ENCODE measurements around the gene AFF1.

Gene AFF1

GRCh38 chr4:87058356-87059073 lies 123.7 kb downstream of the AFF1 start:
- TF ChIP-seq CTCF (conservative IDR thresholded peaks at IDR 0.05; ENCODE audit: low read depth, low read length), result peak; percentile 53
- no peak overlapping the region for H3K4me3 ChIP-seq (ENCODE audit: low read length)
- DNase-seq (ENCODE audit: low read depth), result no peak

- H3K4me3 ChIP-seq (ENCODE audit: low read length), result no peak overlapping the region
- peak; percentile 65 for DNase-seq (ENCODE audit: low read depth)
- no peak for TF ChIP-seq CTCF (conservative IDR thresholded peaks at IDR 0.05; ENCODE audit: low read depth, low read length)
These were observed 126.1 kb downstream of the AFF1 start for GRCh38 chr4:87060957-87061356.

- no peak for TF ChIP-seq CTCF (conservative IDR thresholded peaks at IDR 0.05; ENCODE audit: low read depth, low read length)
- no peak overlapping the region for H3K4me3 ChIP-seq (ENCODE audit: low read length)
- DNase-seq (ENCODE audit: low read depth), result no peak
These were observed 130.2 kb downstream of the AFF1 start for GRCh38 chr4:87065021-87065420.

- TF ChIP-seq CTCF (conservative IDR thresholded peaks at IDR 0.05; ENCODE audit: low read depth, low read length), result no peak
- no peak for DNase-seq (ENCODE audit: low read depth)
- H3K4me3 ChIP-seq (ENCODE audit: low read length), result no peak overlapping the region
These were observed 131.8 kb downstream of the AFF1 start for GRCh38 chr4:87066403-87067123.

GRCh38 chr4:87067124-87067885 lies 132.5 kb downstream of the AFF1 start:
- no peak for DNase-seq (ENCODE audit: low read depth)
- H3K4me3 ChIP-seq (ENCODE audit: low read length), result no peak overlapping the region
- no peak for TF ChIP-seq CTCF (conservative IDR thresholded peaks at IDR 0.05; ENCODE audit: low read depth, low read length)

GRCh38 chr4:87068583-87069021 lies 133.8 kb downstream of the AFF1 start:
- no peak for TF ChIP-seq CTCF (conservative IDR thresholded peaks at IDR 0.05; ENCODE audit: low read depth, low read length)
- no peak for DNase-seq (ENCODE audit: low read depth)
- no peak overlapping the region for H3K4me3 ChIP-seq (ENCODE audit: low read length)
